Mesenchymal stem cell (in vitro differentiated cells and primary cell): ENCODE data around the gene ZNF418.

Experiments used
- DNase-seq: peaks from one replicate; pipeline ENCODE4 v3.0.0-alpha.2; 2013
- H2AFZ ChIP-seq: one replicate; pipeline ENCODE4 v1.6.1; 2013; ENCODE audit warnings: low read depth, mild to moderate bottlenecking, control low read depth, inconsistent platforms, low read length, moderate library complexity
- H2AK5ac ChIP-seq: 2 replicates; pipeline ENCODE4 v1.6.1; 2013; ENCODE audit warnings: low read length, moderate library complexity, mild to moderate bottlenecking, inconsistent platforms; ENCODE audit not compliant: severe bottlenecking
- H2BK120ac ChIP-seq: one replicate; pipeline ENCODE4 v1.6.1; 2013; ENCODE audit warnings: low read depth, mild to moderate bottlenecking, inconsistent platforms, low read length, moderate library complexity
- H2BK12ac ChIP-seq, 2 experiments: one replicate each; pipeline ENCODE4 v1.6.1; 2013; ENCODE audit warnings: inconsistent platforms in 2 of 2, low read length in 2 of 2, mild to moderate bottlenecking in 2 of 2, moderate library complexity in 2 of 2, control low read depth in 1 of 2
- H2BK15ac ChIP-seq: one replicate; pipeline ENCODE4 v1.6.1; 2013; ENCODE audit warnings: mild to moderate bottlenecking, low read depth, inconsistent platforms; ENCODE audit not compliant: poor library complexity, severe bottlenecking
- H2BK5ac ChIP-seq: 2 replicates; pipeline ENCODE4 v1.6.1; 2013; ENCODE audit warnings: low read depth, mild to moderate bottlenecking, low read length, control low read depth, inconsistent platforms; ENCODE audit not compliant: poor library complexity, severe bottlenecking
- H3K14ac ChIP-seq, 2 experiments: one replicate each; pipeline ENCODE4 v1.6.1; 2013; ENCODE audit warnings: inconsistent platforms in 2 of 2, low read length in 2 of 2, control low read depth in 1 of 2, mild to moderate bottlenecking in 1 of 2, moderate library complexity in 1 of 2
- H3K18ac ChIP-seq, 2 experiments: one replicate each; pipeline ENCODE4 v1.6.1; 2013; ENCODE audit warnings: inconsistent platforms in 2 of 2, low read length in 2 of 2, control low read depth in 1 of 2, low read depth in 1 of 2, mild to moderate bottlenecking in 1 of 2
- H3K23ac ChIP-seq, 2 experiments: one replicate each; pipeline ENCODE4 v1.6.1; 2013; ENCODE audit warnings: inconsistent platforms in 2 of 2, low read length in 2 of 2, mild to moderate bottlenecking in 2 of 2, moderate library complexity in 2 of 2, control low read depth in 1 of 2
- H3K27ac ChIP-seq: 2 replicates; pipeline ENCODE4 v1.5.1; 2013; ENCODE audit warnings: mild to moderate bottlenecking, moderate library complexity, low read length, control low read depth, inconsistent platforms; ENCODE audit not compliant: poor library complexity, severe bottlenecking
- H3K27me3 ChIP-seq, 2 experiments: 2 replicates each; pipeline versions ENCODE4 v1.6.1 to v1.7.0; 2013; ENCODE audit warnings: low read length in 2 of 2, mild to moderate bottlenecking in 2 of 2, moderate library complexity in 2 of 2, control low read depth in 1 of 2, inconsistent platforms in 1 of 2; ENCODE audit not compliant: control insufficient read depth in 1 of 2, insufficient read depth in 1 of 2
- H3K36me3 ChIP-seq, 2 experiments: 2 replicates each; pipeline versions ENCODE4 v1.6.1 to v1.7.0; 2013; ENCODE audit warnings: low read length in 2 of 2, control low read depth in 1 of 2, inconsistent platforms in 1 of 2, low read depth in 1 of 2, mild to moderate bottlenecking in 1 of 2; ENCODE audit not compliant: insufficient read depth in 2 of 2, control insufficient read depth in 1 of 2
- H3K4ac ChIP-seq, 2 experiments: one replicate each; pipeline ENCODE4 v1.6.1; 2013; ENCODE audit warnings: inconsistent platforms in 2 of 2, low read length in 2 of 2, mild to moderate bottlenecking in 2 of 2, moderate library complexity in 2 of 2, control low read depth in 1 of 2, low read depth in 1 of 2
- H3K4me1 ChIP-seq: 2 replicates; pipeline ENCODE4 v1.6.1; 2013; ENCODE audit warnings: low read depth, low read length, control low read depth; ENCODE audit not compliant: control insufficient read depth, insufficient read depth
- H3K4me2 ChIP-seq: 2 replicates; pipeline ENCODE4 v1.6.1; 2013; ENCODE audit warnings: low read length, mild to moderate bottlenecking, inconsistent platforms; ENCODE audit not compliant: poor library complexity, severe bottlenecking
- H3K4me3 ChIP-seq, 2 experiments: 2 replicates each; pipeline versions ENCODE4 v1.5.1 to v1.7.0; 2013; ENCODE audit warnings: low read length in 2 of 2, mild to moderate bottlenecking in 2 of 2, control low read depth in 1 of 2, low read depth in 1 of 2; ENCODE audit not compliant: insufficient read depth in 1 of 2
- H3K79me1 ChIP-seq: replicated peaks from 2 replicates; pipeline ENCODE4 v1.6.1; 2013; ENCODE audit warnings: mild to moderate bottlenecking, control low read depth, low read length, inconsistent platforms; ENCODE audit not compliant: poor library complexity, severe bottlenecking
- H3K9ac ChIP-seq: 2 replicates; pipeline ENCODE4 v1.7.0; 2013; ENCODE audit warnings: mild to moderate bottlenecking, low read length, moderate library complexity
- H3K9me3 ChIP-seq: 2 replicates; pipeline ENCODE4 v1.7.0; 2013; ENCODE audit warnings: mild to moderate bottlenecking, low read length; ENCODE audit not compliant: control insufficient read depth
- H4K8ac ChIP-seq: one replicate; pipeline ENCODE4 v1.6.1; 2013; ENCODE audit warnings: inconsistent platforms, mild to moderate bottlenecking, low read length, moderate library complexity
- H4K91ac ChIP-seq: one replicate; pipeline ENCODE4 v1.6.1; 2013; ENCODE audit warnings: mild to moderate bottlenecking, low read length, inconsistent platforms
- WGBS: methylation state at CpG from one replicate; pipeline ENCODE4 v1.1.7; 2013; ENCODE audit warnings: mixed read lengths; 5-methylcytosine and 5-hydroxymethylcytosine counted together

Gene ZNF418

DNA sequence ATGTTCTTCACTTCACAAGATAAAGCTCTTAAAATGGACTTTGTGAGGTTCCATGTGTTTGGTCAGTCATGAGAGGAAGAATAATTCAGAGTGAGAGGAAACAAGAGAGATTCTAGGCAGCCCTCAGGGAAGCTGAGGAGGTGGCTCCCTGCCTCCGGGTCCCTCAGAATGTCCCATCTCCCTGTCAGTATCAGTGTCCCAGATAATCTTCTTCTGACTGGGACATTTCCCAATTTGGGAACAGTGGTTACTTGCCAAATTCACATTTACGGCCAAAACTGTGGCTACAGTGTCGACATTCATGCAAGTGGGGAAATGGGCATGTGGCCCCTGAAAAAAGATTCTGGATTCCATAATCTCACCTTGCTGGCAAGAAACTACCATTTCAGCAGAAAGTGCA is 27.8 kb downstream of the ZNF418 start:
- H3K4ac ChIP-seq, result no peak overlapping the region
- no peak overlapping the region for H4K8ac ChIP-seq
- H3K4me2 ChIP-seq, result no peak overlapping the region
- no peak overlapping the region for H3K27ac ChIP-seq
- no peak overlapping the region for H2BK5ac ChIP-seq
- no peak overlapping the region for H2BK120ac ChIP-seq
- H3K9ac ChIP-seq, result no peak overlapping the region
- H2AK5ac ChIP-seq, result no peak overlapping the region
- H2BK15ac ChIP-seq, result no peak overlapping the region
- H3K14ac ChIP-seq, result no peak overlapping the region
- H3K23ac ChIP-seq, result no peak overlapping the region
- no peak overlapping the region for H2AFZ ChIP-seq
- H2BK12ac ChIP-seq, result no peak overlapping the region
- peaks cover 44 to 53% of the 10 kb centered on the region in 2 experiments for H3K36me3 ChIP-seq
- H3K4me1 ChIP-seq, result no peaks in the 10 kb centered on the region
- H3K79me1 ChIP-seq, result peaks cover 24% of the 10 kb centered on the region
- H3K9me3 ChIP-seq, result peaks cover 31% of the 10 kb centered on the region
- no peak for DNase-seq
- no peak overlapping the region for H3K18ac ChIP-seq
- 97% methylated on average over 3 of the region's 3 CpGs for WGBS
- H4K91ac ChIP-seq, result no peak overlapping the region
- no peaks in the 10 kb centered on the region for H3K27me3 ChIP-seq
- no peak overlapping the region for H3K4me3 ChIP-seq

DNA sequence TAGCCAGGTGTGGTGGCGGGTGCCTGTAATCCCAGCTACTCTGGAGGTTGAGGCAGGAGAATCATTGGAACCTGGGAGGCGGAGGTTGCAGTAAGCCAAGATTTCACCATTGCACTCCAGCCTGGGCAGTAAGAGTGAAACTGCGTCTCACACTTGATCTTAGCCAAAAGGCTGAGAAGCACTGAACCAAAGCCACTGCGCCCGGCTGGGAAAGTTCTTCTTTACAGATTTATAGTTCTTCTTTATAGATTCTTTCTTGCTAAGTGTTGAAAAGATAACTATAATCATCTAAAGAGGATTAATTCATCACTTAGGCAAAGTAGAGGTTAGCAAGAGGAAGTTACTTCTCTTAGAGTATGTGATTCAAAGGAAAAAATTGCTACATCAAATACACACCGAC is 29.9 kb downstream of the ZNF418 start:
- Histone ChIP-seq H3K79me1 (peaks cover 26% of the 10 kb centered on the region), H2AFZ (no peak overlapping the region), H3K18ac (no peak overlapping the region), H3K14ac (no peak overlapping the region), H3K9ac (no peak overlapping the region), H2BK5ac (no peak overlapping the region), H3K4me2 (no peak overlapping the region), H4K8ac (no peak overlapping the region), H3K4me3 (no peak overlapping the region), H3K27ac (no peak overlapping the region), H3K36me3 (peaks cover 31 to 33% of the 10 kb centered on the region in 2 experiments), H3K4ac (no peak overlapping the region), H2BK15ac (no peak overlapping the region), H2BK120ac (no peak overlapping the region), H2BK12ac (no peak overlapping the region), H2AK5ac (no peak overlapping the region), H3K9me3 (peaks cover 26% of the 10 kb centered on the region), H3K23ac (no peak overlapping the region), H4K91ac (no peak overlapping the region), H3K27me3 (no peaks in the 10 kb centered on the region), H3K4me1 (no peaks in the 10 kb centered on the region)
- WGBS, result 100% methylated on average over 2 of the region's 6 CpGs
- DNase-seq, result no peak

DNA sequence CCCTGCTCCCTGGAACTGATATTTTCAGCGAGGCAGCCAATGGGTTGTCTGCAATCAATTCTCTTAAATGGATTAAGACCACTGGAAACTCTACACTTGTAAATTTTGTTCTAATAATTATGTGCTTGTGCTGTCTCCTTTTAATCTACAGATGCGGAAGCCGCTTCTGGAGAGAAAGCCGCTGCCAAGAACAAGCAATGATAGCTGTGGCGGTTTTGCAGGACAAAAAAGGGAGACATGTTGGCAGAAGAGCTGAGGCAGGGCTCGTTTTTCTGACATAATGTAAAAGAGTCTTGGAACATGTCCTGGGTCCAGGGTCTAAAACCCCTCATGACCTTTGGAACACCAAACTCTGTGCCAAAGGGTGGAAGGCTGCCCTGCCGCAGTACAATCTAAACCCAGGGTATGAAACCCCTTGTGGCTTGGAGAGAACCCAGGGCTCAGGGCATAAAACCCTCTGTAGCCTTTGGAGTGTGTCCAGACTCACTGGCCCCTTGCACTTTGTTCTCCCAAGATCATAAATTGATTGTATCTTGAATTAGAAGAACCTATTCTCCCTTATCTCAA is 31.5 kb downstream of the ZNF418 start:
- H3K9me3 ChIP-seq, result peaks cover 21% of the 10 kb centered on the region
- no peak overlapping the region for H2BK12ac ChIP-seq
- no peak overlapping the region for H2AFZ ChIP-seq
- H2BK5ac ChIP-seq, result no peak overlapping the region
- no peak overlapping the region for H3K23ac ChIP-seq
- H3K4ac ChIP-seq, result no peak overlapping the region
- H2BK15ac ChIP-seq, result no peak overlapping the region
- H3K27ac ChIP-seq, result no peak overlapping the region
- peaks cover 27% of the 10 kb centered on the region for H3K79me1 ChIP-seq
- H2AK5ac ChIP-seq, result no peak overlapping the region
- H3K4me1 ChIP-seq, result no peaks in the 10 kb centered on the region
- H3K9ac ChIP-seq, result no peak overlapping the region
- H3K18ac ChIP-seq, result no peak overlapping the region
- H4K8ac ChIP-seq, result no peak overlapping the region
- no peak overlapping the region for H3K4me2 ChIP-seq
- WGBS, result 84% methylated on average over 6 of the region's 7 CpGs
- no peak for DNase-seq
- H3K36me3 ChIP-seq, result peaks cover 20 to 22% of the 10 kb centered on the region in 2 experiments
- H4K91ac ChIP-seq, result no peak overlapping the region
- no peak overlapping the region for H2BK120ac ChIP-seq
- H3K4me3 ChIP-seq, result no peak overlapping the region
- no peak overlapping the region for H3K14ac ChIP-seq
- H3K27me3 ChIP-seq, result no peaks in the 10 kb centered on the region

DNA sequence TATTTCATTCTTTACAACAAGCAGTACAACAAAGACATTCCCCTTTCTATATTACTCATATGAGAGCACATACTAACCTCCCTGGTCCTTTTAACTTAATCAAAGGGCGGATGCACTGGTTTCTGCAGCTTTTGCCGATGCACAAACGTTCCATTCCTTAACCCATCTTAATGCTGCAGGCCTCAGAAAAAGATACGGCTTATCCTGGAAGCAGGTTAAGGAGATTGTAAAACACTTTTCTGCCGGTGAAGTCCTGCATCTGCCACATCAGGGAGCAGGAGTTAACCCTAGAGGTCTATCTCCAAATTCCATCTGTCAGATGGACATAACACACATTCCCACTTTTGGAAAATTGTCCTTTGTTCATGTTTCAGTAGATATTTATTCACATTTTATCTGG is 34.9 kb downstream of the ZNF418 start:
- 96% methylated on average over 5 of the region's 5 CpGs for WGBS
- Histone ChIP-seq H3K27me3 (no peaks in the 10 kb centered on the region), H3K4ac (no peak overlapping the region), H4K8ac (no peak overlapping the region), H3K27ac (no peak overlapping the region), H2AK5ac (no peak overlapping the region), H3K36me3 (peaks cover 2 to 11% of the 10 kb centered on the region in 2 experiments), H2BK12ac (no peak overlapping the region), H2BK5ac (no peak overlapping the region), H3K23ac (no peak overlapping the region), H3K18ac (no peak overlapping the region), H2BK120ac (no peak overlapping the region), H3K9me3 (peaks cover 7% of the 10 kb centered on the region), H3K4me3 (no peak overlapping the region), H3K14ac (no peak overlapping the region), H3K79me1 (peaks cover 23% of the 10 kb centered on the region), H3K4me2 (no peak overlapping the region), H4K91ac (no peak overlapping the region), H3K9ac (no peak overlapping the region), H3K4me1 (no peaks in the 10 kb centered on the region), H2AFZ (no peak overlapping the region), H2BK15ac (no peak overlapping the region)
- no peak for DNase-seq
